ENCODE data around the gene NPFFR1. TPM values are rescaled to one million over a fixed set of nuclear protein-coding genes. Genes with fewer than 3 reads are reported as not detected.

The NPFFR1 gene
- total RNA-seq, 1 donor from 2014 or later, result not detected

- no peak for TF ChIP-seq CTCF (IDR thresholded peaks at IDR 0.05)
- peak; percentile 75 for DNase-seq (ENCODE audit: low spot score)
- Mint-ChIP-seq H3K36me3 (ENCODE audit: low read depth) (no peaks in the 10 kb centered on the region), H3K4me3 (ENCODE audit: unreplicated experiment) (no peak overlapping the region), H3K4me1 (ENCODE audit: low read depth) (peaks cover 5% of the 10 kb centered on the region), H3K27ac (ENCODE audit: unreplicated experiment) (no peak overlapping the region), H3K9me3 (ENCODE audit: low read depth) (no peaks in the 10 kb centered on the region), H3K27me3 (ENCODE audit: low read depth) (no peaks in the 10 kb centered on the region)
Observed at GRCh38 chr10:70300908-70301597, 17.2 kb upstream of the NPFFR1 start.

GRCh38 chr10:70300461-70300860, 16.7 kb upstream of the NPFFR1 start:
- no peaks in the 10 kb centered on the region for H3K27me3 Mint-ChIP-seq (ENCODE audit: low read depth)
- no peaks in the 10 kb centered on the region for H3K36me3 Mint-ChIP-seq (ENCODE audit: low read depth)

GRCh38 chr10:70299876-70300275, 16.1 kb upstream of the NPFFR1 start:
- Mint-ChIP-seq H3K9me3 (ENCODE audit: low read depth) (no peaks in the 10 kb centered on the region), H3K36me3 (ENCODE audit: low read depth) (no peaks in the 10 kb centered on the region), H3K4me3 (ENCODE audit: unreplicated experiment) (no peak overlapping the region), H3K27me3 (ENCODE audit: low read depth) (no peaks in the 10 kb centered on the region), H3K4me1 (ENCODE audit: low read depth) (peaks cover 5% of the 10 kb centered on the region), H3K27ac (ENCODE audit: unreplicated experiment) (no peak overlapping the region)
- peak; percentile 41 for DNase-seq (ENCODE audit: low spot score)
- TF ChIP-seq CTCF (IDR thresholded peaks at IDR 0.05), result no peak

More at GRCh38 chr10:70300461-70300860, 16.7 kb upstream of the NPFFR1 start:
- no peaks in the 10 kb centered on the region for H3K9me3 Mint-ChIP-seq (ENCODE audit: low read depth)
- no peak overlapping the region for H3K27ac Mint-ChIP-seq (ENCODE audit: unreplicated experiment)
- H3K4me3 Mint-ChIP-seq (ENCODE audit: unreplicated experiment), result no peak overlapping the region
- peaks cover 5% of the 10 kb centered on the region for H3K4me1 Mint-ChIP-seq (ENCODE audit: low read depth)
- no peak for TF ChIP-seq CTCF (IDR thresholded peaks at IDR 0.05)
- DNase-seq (ENCODE audit: low spot score), result peak; percentile 57

GRCh38 chr10:70298393-70298792, 14.6 kb upstream of the NPFFR1 start:
- no peak for TF ChIP-seq CTCF (IDR thresholded peaks at IDR 0.05)
- DNase-seq (ENCODE audit: low spot score), result no peak
- Mint-ChIP-seq H3K36me3 (ENCODE audit: low read depth) (no peaks in the 10 kb centered on the region), H3K4me3 (ENCODE audit: unreplicated experiment) (no peak overlapping the region), H3K9me3 (ENCODE audit: low read depth) (no peaks in the 10 kb centered on the region), H3K4me1 (ENCODE audit: low read depth) (peaks cover 7% of the 10 kb centered on the region), H3K27me3 (ENCODE audit: low read depth) (no peaks in the 10 kb centered on the region), H3K27ac (ENCODE audit: unreplicated experiment) (no peak overlapping the region)

- no peak for DNase-seq (ENCODE audit: low spot score)
- no peak overlapping the region for H3K27ac Mint-ChIP-seq (ENCODE audit: unreplicated experiment)
Observed at GRCh38 chr10:70297224-70297623, 13.4 kb upstream of the NPFFR1 start.

More at GRCh38 chr10:70297224-70297623, 13.4 kb upstream of the NPFFR1 start:
- TF ChIP-seq CTCF (IDR thresholded peaks at IDR 0.05), result no peak
- Mint-ChIP-seq H3K27me3 (ENCODE audit: low read depth) (no peaks in the 10 kb centered on the region), H3K4me1 (ENCODE audit: low read depth) (peaks cover 11% of the 10 kb centered on the region), H3K4me3 (ENCODE audit: unreplicated experiment) (no peak overlapping the region), H3K36me3 (ENCODE audit: low read depth) (no peaks in the 10 kb centered on the region), H3K9me3 (ENCODE audit: low read depth) (no peaks in the 10 kb centered on the region)
